HG03064 (cell line): ENCODE results near the gene IFNL4.
"Not testable (repeated sequence)": the region's sequence is repeated elsewhere in the genome, so short reads cannot be mapped to it uniquely, and the experiment has no call there.

Source experiments
- ATAC-seq: cut with Tn5 transposase; IDR thresholded peaks from one replicate; pipeline ENCODE4 v1.9.1; 2021; ENCODE audit warnings: low read depth; ENCODE audit not compliant: unreplicated experiment

The IFNL4 gene

GRCh38 chr19:39261704-39262103 is 13.0 kb upstream of the IFNL4 start:
- no peak for ATAC-seq

GRCh38 chr19:39257227-39257626 is 8.6 kb upstream of the IFNL4 start:
- ATAC-seq: no peak

GRCh38 chr19:39254531-39255345 is 6.1 kb upstream of the IFNL4 start:
- ATAC-seq: no peak

GRCh38 chr19:39253374-39254149 is 4.9 kb upstream of the IFNL4 start:
- no peak for ATAC-seq

GRCh38 chr19:39252458-39252857 is 3.8 kb upstream of the IFNL4 start:
- no peak for ATAC-seq

GRCh38 chr19:39251846-39252245 is 3.2 kb upstream of the IFNL4 start:
- ATAC-seq: no peak

- no peak for ATAC-seq
Observed at GRCh38 chr19:39251081-39251480, 2.4 kb upstream of the IFNL4 start.

GRCh38 chr19:39247701-39248664 is 673 bp downstream of the IFNL4 start:
- ATAC-seq: no peak

GRCh38 chr19:39246951-39247669 is 1.5 kb downstream of the IFNL4 start:
- no peak for ATAC-seq

- not testable (repeated sequence) for ATAC-seq
Observed at GRCh38 chr19:39245166-39245565, 3.5 kb downstream of the IFNL4 start.

- not testable (repeated sequence) for ATAC-seq
Observed at GRCh38 chr19:39244410-39245100, 4.1 kb downstream of the IFNL4 start, which contains the start of gene IFNL3. TSS of gene IFNL3 (minus strand) at chr19:39245006. CDS start at chr19:39244967, 39 bp downstream.

GRCh38 chr19:39243741-39244140 is 4.9 kb downstream of the IFNL4 start:
- ATAC-seq: not testable (repeated sequence)

- no peak for ATAC-seq
Observed at GRCh38 chr19:39240421-39240820, 8.2 kb downstream of the IFNL4 start.

- no peak for ATAC-seq
Observed at GRCh38 chr19:39238944-39239343, 9.7 kb downstream of the IFNL4 start.

- ATAC-seq: no peak
Observed at GRCh38 chr19:39238209-39238608, 10.4 kb downstream of the IFNL4 start.

- ATAC-seq: no peak
Observed at GRCh38 chr19:39237200-39238184, 11.2 kb downstream of the IFNL4 start.

- ATAC-seq: no peak
Observed at GRCh38 chr19:39236527-39236926, 12.1 kb downstream of the IFNL4 start.

- no peak for ATAC-seq
Observed at GRCh38 chr19:39232708-39233107, 15.9 kb downstream of the IFNL4 start.
